NB4 (cell line): Measurements from ENCODE around the gene SCN1B.

Source experiments
- MYC ChIP-seq: IDR thresholded peaks from 2 replicates; pipeline ENCODE4 v1.6.1; 2011; ENCODE audit warnings: low read depth, low read length
- POLR2A ChIP-seq: IDR thresholded peaks from 2 replicates; pipeline ENCODE4 v1.6.1; 2011; ENCODE audit warnings: mild to moderate bottlenecking; ENCODE audit not compliant: insufficient read length; ENCODE audit errors: extremely low read depth
- TF ChIP-seq, protein P1 (sequence below): IDR thresholded peaks from one replicate; pipeline ENCODE4 v1.5.1; 2012; ENCODE audit warnings: low read depth, low read length
- TF ChIP-seq, protein P2 (sequence below): IDR thresholded peaks from 2 replicates; pipeline ENCODE4 v1.6.1; 2011; ENCODE audit warnings: low read depth, low read length

DNA sequence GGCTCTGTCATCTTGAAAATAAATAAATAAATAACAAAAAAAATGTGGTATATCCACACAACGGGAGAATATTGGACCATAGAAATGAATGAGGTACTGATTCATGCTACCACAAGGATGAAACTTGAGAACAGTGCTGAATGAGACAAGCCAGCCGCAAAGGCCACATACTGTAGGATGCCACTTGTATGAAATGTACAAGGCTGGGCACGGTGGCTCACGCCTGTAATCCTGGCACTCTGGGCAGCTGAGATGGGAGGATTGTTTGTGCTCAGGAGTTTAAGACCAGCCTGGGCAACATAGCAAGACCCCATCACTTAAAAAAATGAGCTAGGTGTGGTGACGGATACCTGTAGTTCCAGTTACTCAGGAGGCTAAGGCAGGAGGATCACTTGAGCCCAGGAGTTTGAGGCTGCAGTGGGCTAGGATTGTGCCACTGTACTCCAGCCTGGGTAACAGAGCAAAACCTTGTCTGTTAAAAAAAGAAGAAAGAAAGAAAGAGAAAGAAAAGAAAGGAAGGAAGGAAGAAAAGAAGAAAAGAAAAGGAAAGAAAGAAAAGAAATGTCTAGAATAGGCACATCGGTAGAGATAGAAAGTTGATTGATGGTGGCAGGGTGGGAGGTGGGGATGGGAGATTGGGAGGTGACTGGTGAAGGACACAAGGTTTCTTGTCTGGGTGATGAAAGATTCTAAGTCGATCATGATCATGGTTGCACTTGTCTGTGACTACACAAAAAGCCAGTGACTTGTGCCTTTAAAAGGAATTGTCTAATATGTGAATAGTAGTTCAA, 31.5 kb downstream of the SCN1B start:
- TF ChIP-seq, protein P1, sequence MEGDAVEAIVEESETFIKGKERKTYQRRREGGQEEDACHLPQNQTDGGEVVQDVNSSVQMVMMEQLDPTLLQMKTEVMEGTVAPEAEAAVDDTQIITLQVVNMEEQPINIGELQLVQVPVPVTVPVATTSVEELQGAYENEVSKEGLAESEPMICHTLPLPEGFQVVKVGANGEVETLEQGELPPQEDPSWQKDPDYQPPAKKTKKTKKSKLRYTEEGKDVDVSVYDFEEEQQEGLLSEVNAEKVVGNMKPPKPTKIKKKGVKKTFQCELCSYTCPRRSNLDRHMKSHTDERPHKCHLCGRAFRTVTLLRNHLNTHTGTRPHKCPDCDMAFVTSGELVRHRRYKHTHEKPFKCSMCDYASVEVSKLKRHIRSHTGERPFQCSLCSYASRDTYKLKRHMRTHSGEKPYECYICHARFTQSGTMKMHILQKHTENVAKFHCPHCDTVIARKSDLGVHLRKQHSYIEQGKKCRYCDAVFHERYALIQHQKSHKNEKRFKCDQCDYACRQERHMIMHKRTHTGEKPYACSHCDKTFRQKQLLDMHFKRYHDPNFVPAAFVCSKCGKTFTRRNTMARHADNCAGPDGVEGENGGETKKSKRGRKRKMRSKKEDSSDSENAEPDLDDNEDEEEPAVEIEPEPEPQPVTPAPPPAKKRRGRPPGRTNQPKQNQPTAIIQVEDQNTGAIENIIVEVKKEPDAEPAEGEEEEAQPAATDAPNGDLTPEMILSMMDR: no peak
- no peak for TF ChIP-seq POLR2A
- TF ChIP-seq, protein P2, sequence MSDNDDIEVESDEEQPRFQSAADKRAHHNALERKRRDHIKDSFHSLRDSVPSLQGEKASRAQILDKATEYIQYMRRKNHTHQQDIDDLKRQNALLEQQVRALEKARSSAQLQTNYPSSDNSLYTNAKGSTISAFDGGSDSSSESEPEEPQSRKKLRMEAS: no peak
- TF ChIP-seq MYC: no peak
